GM23338 (cell line): ENCODE measurements around the gene PSMD8. TPM values are rescaled to one million over a fixed set of nuclear protein-coding genes. Genes with fewer than 3 reads are reported as not detected.

Source experiments
- ATAC-seq: fragments of 200-7000 bp; cut with Tn5 transposase; 3 replicates; pipeline ENCODE4 v1.9.1; 2020
- DNase-seq: peaks from one replicate; pipeline ENCODE4 v3.0.0-alpha.2; 2015; ENCODE audit warnings: low spot score
- H2AFZ ChIP-seq: fragments of 200-600 bp; sonication (generic); 2 replicates; pipeline ENCODE4 v1.8.0; 2016; ENCODE audit warnings: antibody characterized with exemption, mild to moderate bottlenecking, moderate library complexity
- H3F3A ChIP-seq: fragments of 200-600 bp; sonication (generic); replicated peaks from 2 replicates; pipeline ENCODE4 v1.8.0; 2017; ENCODE audit warnings: antibody characterized with exemption, mixed run types, low read depth
- H3K27ac ChIP-seq: fragments of 200-600 bp; sonication (generic); 2 replicates; pipeline ENCODE4 v1.6.1; 2016; ENCODE audit warnings: low read depth
- H3K27me3 ChIP-seq: fragments of 200-600 bp; sonication (generic); 2 replicates; pipeline ENCODE4 v1.8.0; 2016; ENCODE audit warnings: mild to moderate bottlenecking, mixed run types, moderate library complexity; ENCODE audit not compliant: insufficient read depth
- H3K36me3 ChIP-seq: fragments of 200-600 bp; sonication (generic); 2 replicates; pipeline ENCODE4 v1.8.0; 2016; ENCODE audit warnings: mild to moderate bottlenecking; ENCODE audit not compliant: insufficient read depth
- H3K4me1 ChIP-seq: fragments of 200-600 bp; sonication (generic); 2 replicates; pipeline ENCODE4 v1.8.0; 2016; ENCODE audit warnings: mild to moderate bottlenecking, moderate library complexity; ENCODE audit not compliant: insufficient read depth
- H3K4me2 ChIP-seq: fragments of 200-600 bp; sonication (generic); 2 replicates; pipeline ENCODE4 v1.7.1; 2017; ENCODE audit warnings: mixed run types
- H3K4me3 ChIP-seq: fragments of 200-600 bp; sonication (generic); 2 replicates; pipeline ENCODE4 v1.6.1; 2016; ENCODE audit warnings: mixed run types
- H3K79me2 ChIP-seq: fragments of 200-600 bp; sonication (generic); replicated peaks from 2 replicates; pipeline ENCODE4 v1.8.0; 2017; ENCODE audit warnings: mild to moderate bottlenecking; ENCODE audit not compliant: insufficient read depth
- H3K9me2 ChIP-seq: fragments of 200-600 bp; sonication (generic); 2 replicates; pipeline ENCODE4 v1.8.0; 2017; ENCODE audit not compliant: insufficient read depth
- H4K20me1 ChIP-seq: fragments of 200-600 bp; sonication (generic); replicated peaks from 2 replicates; pipeline ENCODE4 v1.8.0; 2017; ENCODE audit warnings: mild to moderate bottlenecking; ENCODE audit not compliant: insufficient read depth
- H3K27ac Mint-ChIP-seq: 2 replicates; pipeline ENCODE4 v1.8.0; 2020; ENCODE audit warnings: inconsistent platforms, mild to moderate bottlenecking, moderate library complexity, mixed read lengths
- H3K27me3 Mint-ChIP-seq: 3 replicates; pipeline ENCODE4 v1.8.0; 2022; ENCODE audit warnings: low read depth, mild to moderate bottlenecking, moderate library complexity, mixed read lengths, inconsistent platforms; ENCODE audit not compliant: insufficient read depth, poor library complexity
- H3K36me3 Mint-ChIP-seq: 3 replicates; pipeline ENCODE4 v1.8.0; 2021; ENCODE audit warnings: low read depth, mild to moderate bottlenecking, inconsistent platforms, moderate library complexity, mixed read lengths
- H3K4me1 Mint-ChIP-seq: 3 replicates; pipeline ENCODE4 v1.8.0; 2020; ENCODE audit warnings: mild to moderate bottlenecking, inconsistent platforms, mixed read lengths
- H3K4me3 Mint-ChIP-seq: 3 replicates; pipeline ENCODE4 v1.8.0; 2021; ENCODE audit warnings: moderate library complexity, mild to moderate bottlenecking, inconsistent platforms, mixed read lengths
- H3K9me3 Mint-ChIP-seq: 3 replicates; pipeline ENCODE4 v1.8.0; 2020; ENCODE audit warnings: moderate library complexity, mild to moderate bottlenecking, inconsistent platforms, mixed read lengths
- EZH2phosphoT487 ChIP-seq: fragments of 200-600 bp; sonication (generic); IDR thresholded peaks from one replicate; pipeline ENCODE4 v1.8.1; 2018; ENCODE audit warnings: antibody characterized with exemption; ENCODE audit not compliant: unreplicated experiment
- NANOG ChIP-seq: IDR thresholded peaks from 2 replicates; pipeline ENCODE4 v1.6.1; 2016; ENCODE audit warnings: antibody characterized with exemption, borderline replicate concordance
- polyA plus RNA-seq: library from polyadenylated mRNA; unstranded; fragments of >200 nt; fragmentation: Nextera tagmentation; extraction: Ambion mirVana; gene quantifications from 2 replicates; pipeline ENCODE4 v1.2.1, GENCODE V29; 2016
- total RNA-seq: library from RNA; depleted of rRNA; stranded (reverse); fragments of >200 nt; shearing (Covaris generic); gene quantifications from 2 replicates; pipeline ENCODE4 v1.2.3, GENCODE V29; 2014
- TF ChIP-seq, protein P1 (sequence below), 2 experiments: fragments of 200-600 bp in 1 of 2; sonication (generic) in 1 of 2; conservative IDR thresholded peaks; 2 replicates each; pipeline versions ENCODE4 v1.5.1 to v1.6.1; 2016 to 2017; ENCODE audit warnings: antibody characterized with exemption in 2 of 2, low read depth in 2 of 2, mild to moderate bottlenecking in 2 of 2, moderate library complexity in 1 of 2
- TF ChIP-seq, protein P2 (sequence below): fragments of 250-450 bp; sonication (Bioruptor Pico); IDR thresholded peaks from 2 replicates; pipeline ENCODE4 v1.5.0; 2020; ENCODE audit warnings: mild to moderate bottlenecking, moderate library complexity
- TF ChIP-seq, protein P3 (sequence below): IDR thresholded peaks from 2 replicates; pipeline ENCODE4 v1.6.1; 2016; ENCODE audit warnings: antibody characterized with exemption
- TF ChIP-seq, protein P4 (sequence below): IDR thresholded peaks from one replicate; pipeline ENCODE4 v1.6.1; 2018; ENCODE audit warnings: antibody characterized with exemption; ENCODE audit not compliant: unreplicated experiment

The PSMD8 gene
- total and polyA plus RNA-seq, 2 experiments from 2014 or later, result 129 to 241 TPM

DNA sequence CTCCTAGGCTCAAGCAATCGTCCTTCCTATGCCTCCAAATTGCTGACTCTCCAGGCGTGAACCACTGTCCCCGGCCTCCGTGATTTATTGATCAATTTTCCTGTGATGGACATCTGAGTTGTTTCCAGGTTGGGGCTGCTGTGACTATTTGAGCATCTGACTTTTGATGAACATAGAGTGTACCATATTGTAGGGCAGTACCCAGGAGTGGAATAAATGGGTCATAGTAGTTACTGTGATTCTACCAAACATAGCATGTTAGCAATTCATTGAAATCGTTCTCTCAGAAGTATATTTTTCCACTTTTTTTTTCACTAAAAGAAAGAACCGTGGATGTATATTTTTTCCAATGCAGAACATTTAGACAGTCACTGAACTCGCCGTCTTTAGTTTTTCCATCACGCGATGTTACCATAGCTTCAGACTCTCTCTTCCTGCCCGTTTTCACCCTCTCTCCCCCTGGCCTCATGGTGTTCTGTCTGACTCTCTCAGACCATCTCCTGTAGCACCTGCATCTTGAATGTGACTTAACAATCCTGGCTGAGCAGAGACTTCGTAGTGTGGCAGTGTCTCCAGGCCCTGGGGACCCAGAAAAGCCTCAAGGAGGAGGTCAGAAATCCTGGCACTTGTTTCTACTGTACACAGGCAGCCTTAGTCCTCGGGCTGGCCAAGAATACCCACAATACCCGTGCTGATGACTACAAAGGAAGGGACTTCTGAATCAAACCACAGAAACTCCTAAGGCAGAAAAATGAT lies 54.9 kb downstream of the PSMD8 start (continued):
- TF ChIP-seq, protein P1, sequence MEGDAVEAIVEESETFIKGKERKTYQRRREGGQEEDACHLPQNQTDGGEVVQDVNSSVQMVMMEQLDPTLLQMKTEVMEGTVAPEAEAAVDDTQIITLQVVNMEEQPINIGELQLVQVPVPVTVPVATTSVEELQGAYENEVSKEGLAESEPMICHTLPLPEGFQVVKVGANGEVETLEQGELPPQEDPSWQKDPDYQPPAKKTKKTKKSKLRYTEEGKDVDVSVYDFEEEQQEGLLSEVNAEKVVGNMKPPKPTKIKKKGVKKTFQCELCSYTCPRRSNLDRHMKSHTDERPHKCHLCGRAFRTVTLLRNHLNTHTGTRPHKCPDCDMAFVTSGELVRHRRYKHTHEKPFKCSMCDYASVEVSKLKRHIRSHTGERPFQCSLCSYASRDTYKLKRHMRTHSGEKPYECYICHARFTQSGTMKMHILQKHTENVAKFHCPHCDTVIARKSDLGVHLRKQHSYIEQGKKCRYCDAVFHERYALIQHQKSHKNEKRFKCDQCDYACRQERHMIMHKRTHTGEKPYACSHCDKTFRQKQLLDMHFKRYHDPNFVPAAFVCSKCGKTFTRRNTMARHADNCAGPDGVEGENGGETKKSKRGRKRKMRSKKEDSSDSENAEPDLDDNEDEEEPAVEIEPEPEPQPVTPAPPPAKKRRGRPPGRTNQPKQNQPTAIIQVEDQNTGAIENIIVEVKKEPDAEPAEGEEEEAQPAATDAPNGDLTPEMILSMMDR (conservative IDR thresholded peaks at IDR 0.05; ENCODE audit: low read depth in 2 of 2), result no peak
- TF ChIP-seq, protein P2, sequence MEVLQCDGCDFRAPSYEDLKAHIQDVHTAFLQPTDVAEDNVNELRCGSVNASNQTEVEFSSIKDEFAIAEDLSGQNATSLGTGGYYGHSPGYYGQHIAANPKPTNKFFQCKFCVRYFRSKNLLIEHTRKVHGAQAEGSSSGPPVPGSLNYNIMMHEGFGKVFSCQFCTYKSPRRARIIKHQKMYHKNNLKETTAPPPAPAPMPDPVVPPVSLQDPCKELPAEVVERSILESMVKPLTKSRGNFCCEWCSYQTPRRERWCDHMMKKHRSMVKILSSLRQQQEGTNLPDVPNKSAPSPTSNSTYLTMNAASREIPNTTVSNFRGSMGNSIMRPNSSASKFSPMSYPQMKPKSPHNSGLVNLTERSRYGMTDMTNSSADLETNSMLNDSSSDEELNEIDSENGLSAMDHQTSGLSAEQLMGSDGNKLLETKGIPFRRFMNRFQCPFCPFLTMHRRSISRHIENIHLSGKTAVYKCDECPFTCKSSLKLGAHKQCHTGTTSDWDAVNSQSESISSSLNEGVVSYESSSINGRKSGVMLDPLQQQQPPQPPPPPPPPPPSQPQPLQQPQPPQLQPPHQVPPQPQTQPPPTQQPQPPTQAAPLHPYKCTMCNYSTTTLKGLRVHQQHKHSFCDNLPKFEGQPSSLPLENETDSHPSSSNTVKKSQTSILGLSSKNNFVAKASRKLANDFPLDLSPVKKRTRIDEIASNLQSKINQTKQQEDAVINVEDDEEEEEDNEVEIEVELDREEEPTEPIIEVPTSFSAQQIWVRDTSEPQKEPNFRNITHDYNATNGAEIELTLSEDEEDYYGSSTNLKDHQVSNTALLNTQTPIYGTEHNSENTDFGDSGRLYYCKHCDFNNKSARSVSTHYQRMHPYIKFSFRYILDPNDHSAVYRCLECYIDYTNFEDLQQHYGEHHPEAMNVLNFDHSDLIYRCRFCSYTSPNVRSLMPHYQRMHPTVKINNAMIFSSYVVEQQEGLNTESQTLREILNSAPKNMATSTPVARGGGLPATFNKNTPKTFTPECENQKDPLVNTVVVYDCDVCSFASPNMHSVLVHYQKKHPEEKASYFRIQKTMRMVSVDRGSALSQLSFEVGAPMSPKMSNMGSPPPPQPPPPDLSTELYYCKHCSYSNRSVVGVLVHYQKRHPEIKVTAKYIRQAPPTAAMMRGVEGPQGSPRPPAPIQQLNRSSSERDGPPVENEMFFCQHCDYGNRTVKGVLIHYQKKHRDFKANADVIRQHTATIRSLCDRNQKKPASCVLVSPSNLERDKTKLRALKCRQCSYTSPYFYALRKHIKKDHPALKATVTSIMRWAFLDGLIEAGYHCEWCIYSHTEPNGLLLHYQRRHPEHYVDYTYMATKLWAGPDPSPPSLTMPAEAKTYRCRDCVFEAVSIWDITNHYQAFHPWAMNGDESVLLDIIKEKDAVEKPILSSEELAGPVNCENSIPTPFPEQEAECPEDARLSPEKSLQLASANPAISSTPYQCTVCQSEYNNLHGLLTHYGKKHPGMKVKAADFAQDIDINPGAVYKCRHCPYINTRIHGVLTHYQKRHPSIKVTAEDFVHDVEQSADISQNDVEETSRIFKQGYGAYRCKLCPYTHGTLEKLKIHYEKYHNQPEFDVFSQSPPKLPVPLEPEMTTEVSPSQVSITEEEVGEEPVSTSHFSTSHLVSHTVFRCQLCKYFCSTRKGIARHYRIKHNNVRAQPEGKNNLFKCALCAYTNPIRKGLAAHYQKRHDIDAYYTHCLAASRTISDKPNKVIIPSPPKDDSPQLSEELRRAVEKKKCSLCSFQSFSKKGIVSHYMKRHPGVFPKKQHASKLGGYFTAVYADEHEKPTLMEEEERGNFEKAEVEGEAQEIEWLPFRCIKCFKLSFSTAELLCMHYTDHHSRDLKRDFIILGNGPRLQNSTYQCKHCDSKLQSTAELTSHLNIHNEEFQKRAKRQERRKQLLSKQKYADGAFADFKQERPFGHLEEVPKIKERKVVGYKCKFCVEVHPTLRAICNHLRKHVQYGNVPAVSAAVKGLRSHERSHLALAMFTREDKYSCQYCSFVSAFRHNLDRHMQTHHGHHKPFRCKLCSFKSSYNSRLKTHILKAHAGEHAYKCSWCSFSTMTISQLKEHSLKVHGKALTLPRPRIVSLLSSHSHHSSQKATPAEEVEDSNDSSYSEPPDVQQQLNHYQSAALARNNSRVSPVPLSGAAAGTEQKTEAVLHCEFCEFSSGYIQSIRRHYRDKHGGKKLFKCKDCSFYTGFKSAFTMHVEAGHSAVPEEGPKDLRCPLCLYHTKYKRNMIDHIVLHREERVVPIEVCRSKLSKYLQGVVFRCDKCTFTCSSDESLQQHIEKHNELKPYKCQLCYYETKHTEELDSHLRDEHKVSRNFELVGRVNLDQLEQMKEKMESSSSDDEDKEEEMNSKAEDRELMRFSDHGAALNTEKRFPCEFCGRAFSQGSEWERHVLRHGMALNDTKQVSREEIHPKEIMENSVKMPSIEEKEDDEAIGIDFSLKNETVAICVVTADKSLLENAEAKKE (CRISPR knock-in tag), result no peak

- ATAC-seq, result no peak
- no peak overlapping the region for H3K4me3 ChIP-seq
- H3K4me1 ChIP-seq, result peaks cover 34% of the 10 kb centered on the region
- TF ChIP-seq EZH2phosphoT487 (no peak), NANOG (no peak)
- TF ChIP-seq, protein P3, sequence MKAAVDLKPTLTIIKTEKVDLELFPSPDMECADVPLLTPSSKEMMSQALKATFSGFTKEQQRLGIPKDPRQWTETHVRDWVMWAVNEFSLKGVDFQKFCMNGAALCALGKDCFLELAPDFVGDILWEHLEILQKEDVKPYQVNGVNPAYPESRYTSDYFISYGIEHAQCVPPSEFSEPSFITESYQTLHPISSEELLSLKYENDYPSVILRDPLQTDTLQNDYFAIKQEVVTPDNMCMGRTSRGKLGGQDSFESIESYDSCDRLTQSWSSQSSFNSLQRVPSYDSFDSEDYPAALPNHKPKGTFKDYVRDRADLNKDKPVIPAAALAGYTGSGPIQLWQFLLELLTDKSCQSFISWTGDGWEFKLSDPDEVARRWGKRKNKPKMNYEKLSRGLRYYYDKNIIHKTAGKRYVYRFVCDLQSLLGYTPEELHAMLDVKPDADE, result no peak
- TF ChIP-seq, protein P4, sequence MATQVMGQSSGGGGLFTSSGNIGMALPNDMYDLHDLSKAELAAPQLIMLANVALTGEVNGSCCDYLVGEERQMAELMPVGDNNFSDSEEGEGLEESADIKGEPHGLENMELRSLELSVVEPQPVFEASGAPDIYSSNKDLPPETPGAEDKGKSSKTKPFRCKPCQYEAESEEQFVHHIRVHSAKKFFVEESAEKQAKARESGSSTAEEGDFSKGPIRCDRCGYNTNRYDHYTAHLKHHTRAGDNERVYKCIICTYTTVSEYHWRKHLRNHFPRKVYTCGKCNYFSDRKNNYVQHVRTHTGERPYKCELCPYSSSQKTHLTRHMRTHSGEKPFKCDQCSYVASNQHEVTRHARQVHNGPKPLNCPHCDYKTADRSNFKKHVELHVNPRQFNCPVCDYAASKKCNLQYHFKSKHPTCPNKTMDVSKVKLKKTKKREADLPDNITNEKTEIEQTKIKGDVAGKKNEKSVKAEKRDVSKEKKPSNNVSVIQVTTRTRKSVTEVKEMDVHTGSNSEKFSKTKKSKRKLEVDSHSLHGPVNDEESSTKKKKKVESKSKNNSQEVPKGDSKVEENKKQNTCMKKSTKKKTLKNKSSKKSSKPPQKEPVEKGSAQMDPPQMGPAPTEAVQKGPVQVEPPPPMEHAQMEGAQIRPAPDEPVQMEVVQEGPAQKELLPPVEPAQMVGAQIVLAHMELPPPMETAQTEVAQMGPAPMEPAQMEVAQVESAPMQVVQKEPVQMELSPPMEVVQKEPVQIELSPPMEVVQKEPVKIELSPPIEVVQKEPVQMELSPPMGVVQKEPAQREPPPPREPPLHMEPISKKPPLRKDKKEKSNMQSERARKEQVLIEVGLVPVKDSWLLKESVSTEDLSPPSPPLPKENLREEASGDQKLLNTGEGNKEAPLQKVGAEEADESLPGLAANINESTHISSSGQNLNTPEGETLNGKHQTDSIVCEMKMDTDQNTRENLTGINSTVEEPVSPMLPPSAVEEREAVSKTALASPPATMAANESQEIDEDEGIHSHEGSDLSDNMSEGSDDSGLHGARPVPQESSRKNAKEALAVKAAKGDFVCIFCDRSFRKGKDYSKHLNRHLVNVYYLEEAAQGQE, result no peak
Measured at GRCh38 chr19:38429811-38430156, 55.4 kb downstream of the PSMD8 start.

More at GRCh38 chr19:38429811-38430156, 55.4 kb downstream of the PSMD8 start:
- Mint-ChIP-seq H3K36me3 (no peaks in the 10 kb centered on the region), H3K27me3 (peaks cover 19% of the 10 kb centered on the region), H3K4me1 (peaks cover 21% of the 10 kb centered on the region), H3K4me3 (no peak overlapping the region), H3K9me3 (no peaks in the 10 kb centered on the region), H3K27ac (no peak overlapping the region)
- Histone ChIP-seq H3K36me3 (no peaks in the 10 kb centered on the region), H3K27ac (peak overlapping the region; percentile 66; the same call in 1 of the 2 replicates), H3K4me2 (no peak overlapping the region), H3F3A (peaks cover 26% of the 10 kb centered on the region), H4K20me1 (no peaks in the 10 kb centered on the region), H2AFZ (no peak overlapping the region), H3K9me2 (no peaks in the 10 kb centered on the region), H3K79me2 (0 out of 2 replicates have a peak, but pooled peaks cover 3% of the 10 kb centered on the region), H3K27me3 (no peaks in the 10 kb centered on the region)
- DNase-seq, result no peak
